Effector memory CD4-positive, alpha-beta T cell (primary cell): Measurements from ENCODE around the gene SYT1.

ENCODE experiments used
- DNase-seq, 3 donors: peaks; one replicate each; pipeline ENCODE4 v3.0.0-alpha.2; 2020
- H3K27ac ChIP-seq: 2 replicates; pipeline ENCODE4 v1.7.0; 2013; ENCODE audit warnings: mild to moderate bottlenecking, low read length, moderate library complexity; ENCODE audit not compliant: insufficient read depth, poor library complexity, severe bottlenecking
- H3K27me3 ChIP-seq: replicated peaks from 2 replicates; pipeline ENCODE4 v1.7.0; 2013; ENCODE audit warnings: mild to moderate bottlenecking, low read length; ENCODE audit not compliant: insufficient read depth, control insufficient read depth, poor library complexity, severe bottlenecking
- H3K36me3 ChIP-seq: 2 replicates; pipeline ENCODE4 v1.7.0; 2013; ENCODE audit warnings: mild to moderate bottlenecking, low read length, moderate library complexity; ENCODE audit not compliant: control insufficient read depth, insufficient read depth
- H3K4me1 ChIP-seq: 2 replicates; pipeline ENCODE4 v1.7.0; 2013; ENCODE audit warnings: low read length, mild to moderate bottlenecking; ENCODE audit not compliant: control insufficient read depth, insufficient read depth, poor library complexity, severe bottlenecking
- H3K4me3 ChIP-seq: 2 replicates; pipeline ENCODE4 v1.7.0; 2013; ENCODE audit warnings: low read length, low read depth, mild to moderate bottlenecking; ENCODE audit not compliant: insufficient read depth, poor library complexity, severe bottlenecking
- H3K9me3 ChIP-seq: 2 replicates; pipeline ENCODE4 v1.7.0; 2013; ENCODE audit warnings: mild to moderate bottlenecking, low read length, moderate library complexity; ENCODE audit not compliant: control insufficient read depth

The SYT1 gene

GRCh38 chr12:79360286-79360685, 495.7 kb downstream of the SYT1 start:
- no peaks in the 10 kb centered on the region for H3K9me3 ChIP-seq
- no peak overlapping the region for H3K4me3 ChIP-seq
- DNase-seq: no peak

GRCh38 chr12:79360936-79361335, 496.4 kb downstream of the SYT1 start:
- Histone ChIP-seq H3K27me3 (no peaks in the 10 kb centered on the region), H3K36me3 (no peaks in the 10 kb centered on the region), H3K27ac (no peak overlapping the region), H3K9me3 (no peaks in the 10 kb centered on the region), H3K4me3 (no peak overlapping the region), H3K4me1 (no peaks in the 10 kb centered on the region)
- no peak for DNase-seq

More at GRCh38 chr12:79360286-79360685, 495.7 kb downstream of the SYT1 start:
- Histone ChIP-seq H3K27me3 (no peaks in the 10 kb centered on the region), H3K27ac (no peak overlapping the region), H3K36me3 (no peaks in the 10 kb centered on the region), H3K4me1 (no peaks in the 10 kb centered on the region)

GRCh38 chr12:79364197-79364596, 499.6 kb downstream of the SYT1 start:
- Histone ChIP-seq H3K9me3 (no peaks in the 10 kb centered on the region), H3K27me3 (no peaks in the 10 kb centered on the region), H3K36me3 (no peaks in the 10 kb centered on the region), H3K27ac (no peak overlapping the region), H3K4me1 (no peaks in the 10 kb centered on the region), H3K4me3 (no peak overlapping the region)
- no peak for DNase-seq

GRCh38 chr12:79366374-79366773, 501.8 kb downstream of the SYT1 start:
- H3K36me3 ChIP-seq: no peaks in the 10 kb centered on the region
- DNase-seq: no peak

GRCh38 chr12:79367032-79367589, 502.5 kb downstream of the SYT1 start:
- H3K36me3 ChIP-seq: no peaks in the 10 kb centered on the region
- H3K4me3 ChIP-seq: no peak overlapping the region
- H3K27ac ChIP-seq: no peak overlapping the region
- no peaks in the 10 kb centered on the region for H3K27me3 ChIP-seq
- no peaks in the 10 kb centered on the region for H3K4me1 ChIP-seq
- H3K9me3 ChIP-seq: no peaks in the 10 kb centered on the region
- DNase-seq: no peak

More at GRCh38 chr12:79366374-79366773, 501.8 kb downstream of the SYT1 start:
- H3K27ac ChIP-seq: no peak overlapping the region
- H3K27me3 ChIP-seq: no peaks in the 10 kb centered on the region
- no peaks in the 10 kb centered on the region for H3K9me3 ChIP-seq
- no peak overlapping the region for H3K4me3 ChIP-seq
- H3K4me1 ChIP-seq: no peaks in the 10 kb centered on the region

- Histone ChIP-seq H3K27ac (no peak overlapping the region), H3K9me3 (no peaks in the 10 kb centered on the region), H3K4me1 (no peaks in the 10 kb centered on the region), H3K4me3 (no peak overlapping the region), H3K27me3 (no peaks in the 10 kb centered on the region), H3K36me3 (no peaks in the 10 kb centered on the region)
- DNase-seq: no peak
Observed at GRCh38 chr12:79370021-79370420, 505.4 kb downstream of the SYT1 start.

- H3K4me1 ChIP-seq: no peaks in the 10 kb centered on the region
Observed at GRCh38 chr12:79371226-79371625, 506.7 kb downstream of the SYT1 start.

GRCh38 chr12:79373896-79374499, 509.4 kb downstream of the SYT1 start:
- Histone ChIP-seq H3K27me3 (no peaks in the 10 kb centered on the region), H3K4me3 (no peak overlapping the region), H3K9me3 (no peaks in the 10 kb centered on the region), H3K27ac (no peak overlapping the region), H3K36me3 (no peaks in the 10 kb centered on the region), H3K4me1 (no peaks in the 10 kb centered on the region)
- no peak for DNase-seq

More at GRCh38 chr12:79371226-79371625, 506.7 kb downstream of the SYT1 start:
- no peaks in the 10 kb centered on the region for H3K27me3 ChIP-seq
- no peak for DNase-seq
- no peak overlapping the region for H3K27ac ChIP-seq
- no peak overlapping the region for H3K4me3 ChIP-seq
- H3K36me3 ChIP-seq: no peaks in the 10 kb centered on the region
- H3K9me3 ChIP-seq: no peaks in the 10 kb centered on the region

GRCh38 chr12:79374545-79374944, 510.0 kb downstream of the SYT1 start:
- no peak overlapping the region for H3K4me3 ChIP-seq
- no peaks in the 10 kb centered on the region for H3K4me1 ChIP-seq
- H3K9me3 ChIP-seq: no peaks in the 10 kb centered on the region
- no peak for DNase-seq
- no peaks in the 10 kb centered on the region for H3K27me3 ChIP-seq
- no peak overlapping the region for H3K27ac ChIP-seq
- H3K36me3 ChIP-seq: no peaks in the 10 kb centered on the region

- no peaks in the 10 kb centered on the region for H3K9me3 ChIP-seq
- no peaks in the 10 kb centered on the region for H3K4me1 ChIP-seq
- no peak for DNase-seq
Observed at GRCh38 chr12:79375050-79375449, 510.5 kb downstream of the SYT1 start.

More at GRCh38 chr12:79375050-79375449, 510.5 kb downstream of the SYT1 start:
- Histone ChIP-seq H3K36me3 (no peaks in the 10 kb centered on the region), H3K27ac (no peak overlapping the region), H3K4me3 (no peak overlapping the region), H3K27me3 (no peaks in the 10 kb centered on the region)
